NK-92 (cell line): Measurements from ENCODE around the gene ZNF169.
"Not testable (repeated sequence)": the region's sequence is repeated elsewhere in the genome, so short reads cannot be mapped to it uniquely, and the experiment has no call there.

Experiments used
- DNase-seq: peaks from one replicate; lab custom pipeline; 2025; ENCODE audit not compliant: unreplicated experiment; lab: John Stamatoyannopoulos, UW

Gene ZNF169

GRCh38 chr9:94286116-94286515, 27.0 kb downstream of the ZNF169 start:
- DNase-seq, result no peak

- no peak for DNase-seq
These were observed 28.9 kb downstream of the ZNF169 start for GRCh38 chr9:94287877-94288513.

GRCh38 chr9:94289691-94290090, 30.6 kb downstream of the ZNF169 start:
- DNase-seq, result no peak

GRCh38 chr9:94298949-94299599, 40.0 kb downstream of the ZNF169 start:
- no peak for DNase-seq

GRCh38 chr9:94300470-94301301, 41.6 kb downstream of the ZNF169 start:
- no peak for DNase-seq

- DNase-seq, result no peak
These were observed 42.5 kb downstream of the ZNF169 start for GRCh38 chr9:94301583-94301982.

GRCh38 chr9:94302426-94302825, 43.3 kb downstream of the ZNF169 start:
- DNase-seq, result no peak

- DNase-seq, result no peak
These were observed 44.2 kb downstream of the ZNF169 start for GRCh38 chr9:94303321-94303720.

GRCh38 chr9:94315034-94315984, 56.2 kb downstream of the ZNF169 start:
- DNase-seq, result not testable (repeated sequence)

- not testable (repeated sequence) for DNase-seq
These were observed 57.1 kb downstream of the ZNF169 start for GRCh38 chr9:94316236-94316635.

- not testable (repeated sequence) for DNase-seq
These were observed 59.0 kb downstream of the ZNF169 start for GRCh38 chr9:94317949-94318657.

- DNase-seq, result not testable (repeated sequence)
These were observed 63.3 kb downstream of the ZNF169 start for GRCh38 chr9:94322342-94322940.

- DNase-seq, result not testable (repeated sequence)
These were observed 64.2 kb downstream of the ZNF169 start for GRCh38 chr9:94323153-94323798.

GRCh38 chr9:94325583-94325982, 66.5 kb downstream of the ZNF169 start:
- DNase-seq, result not testable (repeated sequence)

- not testable (repeated sequence) for DNase-seq
These were observed 69.4 kb downstream of the ZNF169 start, which contains the start of gene NUTM2F for GRCh38 chr9:94328544-94328943. NUTM2F (minus strand) TSS chr9:94328644; CDS start chr9:94328623, 21 bp downstream.

- DNase-seq, result not testable (repeated sequence)
These were observed 77.3 kb downstream of the ZNF169 start for GRCh38 chr9:94336445-94336844.

GRCh38 chr9:94338723-94339122, 79.6 kb downstream of the ZNF169 start:
- not testable (repeated sequence) for DNase-seq

- DNase-seq, result not testable (repeated sequence)
These were observed 80.6 kb downstream of the ZNF169 start for GRCh38 chr9:94339657-94340056.

GRCh38 chr9:94340750-94341149, 81.7 kb downstream of the ZNF169 start:
- DNase-seq, result not testable (repeated sequence)
